Activated CD4-positive, alpha-beta memory T cell treated with anti-CD3 and anti-CD28 coated beads for 36 hours (primary cell): ENCODE measurements around the gene PPP2R2D. TPM values are rescaled to one million over a fixed set of nuclear protein-coding genes. Genes with fewer than 3 reads are reported as not detected.

ENCODE experiments used
- CTCF ChIA-PET: fragments of 350-600 bp; sonication (Branson Sonifier 250); formaldehyde crosslinking; loops from one replicate; lab custom pipeline; 2021; ENCODE audit warnings: antibody characterized with exemption, inconsistent platforms; lab: Charles Lee
- POLR2A ChIA-PET: fragments of 350-600 bp; sonication (Branson Sonifier 250); formaldehyde crosslinking; loops from one replicate; lab custom pipeline; 2021; ENCODE audit warnings: antibody characterized with exemption; lab: Charles Lee
- DNase-seq: peaks from one replicate; pipeline ENCODE4 v3.0.0-alpha.2; 2020
- H3K27ac Mint-ChIP-seq: one replicate; pipeline ENCODE4 v1.8.0; 2021; ENCODE audit warnings: mixed read lengths
- H3K27me3 Mint-ChIP-seq: one replicate; pipeline ENCODE4 v1.8.0; 2021; ENCODE audit warnings: mixed read lengths
- H3K36me3 Mint-ChIP-seq: one replicate; pipeline ENCODE4 v1.8.0; 2021; ENCODE audit warnings: mixed read lengths
- H3K4me1 Mint-ChIP-seq: one replicate; pipeline ENCODE4 v1.8.0; 2021; ENCODE audit warnings: low read depth, mixed read lengths
- H3K4me3 Mint-ChIP-seq: one replicate; pipeline ENCODE4 v1.8.0; 2021; ENCODE audit warnings: mild to moderate bottlenecking, mixed read lengths
- H3K9me3 Mint-ChIP-seq: one replicate; pipeline ENCODE4 v1.8.0; 2021; ENCODE audit warnings: mixed read lengths
- intact Hi-C: fragments of 100-400 bp; cut with micrococcal nuclease; formaldehyde crosslinking; loops from one replicate; pipeline ENCODE4 v1.15.1; 2023
- total RNA-seq, 2 experiments: library from RNA; stranded (reverse); gene quantifications; one replicate each; pipeline ENCODE4 v1.2.3, GENCODE V29; 2021

The PPP2R2D gene
- total RNA-seq, 2 experiments from 2014 or later = 31.9 to 32.3 TPM

DNA sequence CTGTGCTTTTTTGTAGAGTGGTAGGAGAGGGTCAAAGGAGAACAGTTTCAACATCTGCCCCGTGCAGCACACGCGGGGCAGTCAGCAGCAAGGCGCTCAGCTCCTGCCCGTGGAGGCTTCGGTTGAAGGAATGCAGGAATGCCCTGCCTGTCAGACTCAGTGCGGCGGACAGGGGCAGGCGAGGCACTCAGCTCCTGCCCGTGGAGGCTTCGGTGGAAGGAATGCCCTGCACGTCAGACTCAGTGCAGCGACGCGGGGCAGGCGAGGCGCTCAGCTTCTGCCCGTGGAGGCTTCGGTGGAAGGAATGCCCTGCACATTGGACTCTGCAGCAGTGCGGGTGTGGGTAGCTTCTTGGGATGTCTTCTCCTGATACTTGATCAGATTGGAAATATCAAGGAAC lies 37.0 kb downstream of the PPP2R2D start:
- CTCF ChIA-PET = no interaction called here
- POLR2A ChIA-PET = no interaction called here
- intact Hi-C loops = no loop called here
- Mint-ChIP-seq H3K4me3 (no peak overlapping the region), H3K4me1 (peaks cover 14% of the 10 kb centered on the region), H3K27me3 (no peaks in the 10 kb centered on the region), H3K9me3 (no peaks in the 10 kb centered on the region), H3K36me3 (peaks cover 35% of the 10 kb centered on the region), H3K27ac (no peak overlapping the region)
- no peak for DNase-seq

DNA sequence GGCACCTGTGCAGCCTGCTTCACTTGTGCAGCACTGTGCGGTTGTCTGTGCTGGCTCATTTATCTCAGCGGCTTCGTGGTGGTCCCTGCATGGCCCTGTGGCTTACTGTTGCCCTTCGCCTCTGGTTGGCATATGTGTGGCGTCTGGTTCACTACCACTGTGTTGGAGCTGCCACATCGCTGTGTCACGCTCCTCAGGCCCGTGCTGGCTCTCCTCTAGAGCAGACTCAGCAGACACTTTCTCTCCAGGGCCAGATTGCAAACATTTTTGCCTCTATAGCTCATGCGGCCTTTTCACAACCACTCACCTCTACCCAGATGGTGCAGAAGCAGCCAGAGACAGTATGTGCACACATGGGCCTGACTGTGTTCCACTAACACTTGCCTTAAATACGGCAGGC lies 37.9 kb downstream of the PPP2R2D start:
- intact Hi-C loops = no loop called here
- Mint-ChIP-seq H3K9me3 (no peaks in the 10 kb centered on the region), H3K27ac (no peak overlapping the region), H3K27me3 (no peaks in the 10 kb centered on the region), H3K4me3 (no peak overlapping the region), H3K4me1 (peaks cover 13% of the 10 kb centered on the region), H3K36me3 (peaks cover 37% of the 10 kb centered on the region)
- ChIA-PET POLR2A (no interaction called here), CTCF (no interaction called here)
- no peak for DNase-seq

DNA sequence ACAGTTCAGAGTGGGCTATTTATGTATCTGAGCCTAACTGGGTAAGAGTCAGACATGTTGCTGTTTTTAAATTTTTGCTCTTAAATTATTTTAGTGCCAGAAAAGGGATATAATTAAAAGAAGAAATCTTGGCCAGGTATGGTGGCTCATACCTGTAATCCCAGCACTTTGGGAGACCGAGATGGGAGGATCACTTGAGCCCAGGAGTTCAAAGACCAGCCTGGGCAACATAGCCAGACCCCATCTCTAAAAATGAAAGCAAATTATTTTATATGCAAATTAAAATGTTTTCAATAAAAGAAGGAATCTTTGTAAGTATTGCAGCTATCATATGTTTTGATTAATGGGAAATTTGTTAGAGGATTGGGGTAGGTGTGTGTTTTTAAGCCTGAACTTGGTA lies 41.6 kb downstream of the PPP2R2D start:
- Mint-ChIP-seq H3K36me3 (peaks cover 47% of the 10 kb centered on the region), H3K4me3 (no peak overlapping the region), H3K27me3 (no peaks in the 10 kb centered on the region), H3K4me1 (no peaks in the 10 kb centered on the region), H3K9me3 (no peaks in the 10 kb centered on the region), H3K27ac (no peak overlapping the region)
- intact Hi-C loops = no loop called here
- DNase-seq = no peak
- ChIA-PET POLR2A (no interaction called here), CTCF (interaction anchor here (0.8 to 4.0 kb wide), 3 partner anchors 55 to 81 kb away, joined by 4 to 31 read pairs (median 7); no protein-coding TSS in a partner anchor)

DNA sequence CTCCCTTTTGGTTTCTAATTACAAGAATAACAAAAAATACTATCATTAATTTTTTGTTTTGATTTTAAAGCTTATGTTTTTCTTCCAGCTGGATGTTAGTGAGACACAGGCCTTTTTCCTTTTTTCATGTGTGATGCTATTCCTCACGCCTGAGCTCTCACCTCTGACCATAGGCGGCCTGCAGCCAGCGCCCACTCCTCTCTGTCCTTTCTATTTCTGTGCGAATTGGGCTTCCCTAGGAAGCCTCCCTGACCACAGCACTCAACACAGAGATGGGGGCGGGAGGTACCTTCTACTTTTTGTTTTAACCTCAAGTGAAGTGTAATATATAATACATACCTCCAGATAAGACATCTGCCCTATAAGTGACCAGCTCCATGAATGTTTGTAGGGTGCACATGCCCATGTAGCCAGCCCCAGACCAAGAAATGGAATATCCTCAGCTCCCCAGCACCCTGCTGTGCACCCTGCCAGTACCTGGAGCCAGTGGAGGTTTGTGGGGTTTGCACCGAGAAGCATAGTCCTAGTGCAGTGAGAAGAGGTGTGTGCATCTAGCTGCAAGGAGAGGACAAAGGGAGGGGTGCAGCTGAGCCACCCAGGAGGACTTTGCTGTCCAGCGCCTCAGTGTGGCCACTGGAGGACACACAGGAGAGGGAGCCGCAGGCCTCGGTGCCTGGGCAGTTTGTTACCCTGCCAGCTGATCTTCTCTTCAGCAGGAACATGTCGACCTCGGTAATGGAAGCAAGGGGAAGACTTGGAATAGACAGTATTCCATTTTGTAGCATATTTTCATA lies 42.4 kb downstream of the PPP2R2D start:
- CTCF ChIA-PET = interaction anchor here (0.8 to 4.0 kb wide), 5 partner anchors 34 to 80 kb away, joined by 3 to 31 read pairs (median 4); no protein-coding TSS in a partner anchor

DNA sequence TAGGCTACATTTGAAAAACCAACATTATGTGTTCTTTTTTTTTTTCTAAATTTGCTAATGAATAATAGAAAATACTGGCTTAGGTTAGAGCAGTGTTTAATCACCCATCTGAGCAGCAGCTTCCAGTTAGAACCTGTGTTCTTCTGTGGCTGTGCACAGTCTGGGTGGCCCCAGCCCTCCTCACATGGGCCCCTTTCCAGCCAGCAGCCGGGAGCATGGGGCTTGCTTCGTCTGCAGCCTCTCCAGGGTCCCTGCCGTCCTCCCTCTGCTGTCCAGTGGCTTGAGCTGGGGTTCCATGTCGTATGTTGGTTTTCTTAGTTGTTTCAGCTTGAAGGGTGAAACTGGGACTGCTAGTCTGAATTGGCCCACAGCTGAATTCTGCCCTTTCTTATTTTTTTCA lies 43.6 kb downstream of the PPP2R2D start:
- no peak overlapping the region for H3K4me3 Mint-ChIP-seq
- H3K4me1 Mint-ChIP-seq = no peaks in the 10 kb centered on the region
- H3K27ac Mint-ChIP-seq = no peak overlapping the region
- ChIA-PET CTCF (interaction anchor here (1.1 to 4.0 kb wide), 3 partner anchors 35 to 59 kb away, joined by 3 to 31 read pairs (median 6); no protein-coding TSS in a partner anchor), POLR2A (no interaction called here)
- DNase-seq = no peak
- H3K9me3 Mint-ChIP-seq = no peaks in the 10 kb centered on the region
- no peaks in the 10 kb centered on the region for H3K27me3 Mint-ChIP-seq
- peaks cover 53% of the 10 kb centered on the region for H3K36me3 Mint-ChIP-seq
- intact Hi-C loops = no loop called here

More for the DNA sequence above, 42.4 kb downstream of the PPP2R2D start:
- intact Hi-C loops = loop anchor here (1.0 kb wide), 1 partner anchor 58 kb away; no protein-coding TSS in a partner anchor
- H3K27me3 Mint-ChIP-seq = no peaks in the 10 kb centered on the region
- DNase-seq = peak; percentile 40
- POLR2A ChIA-PET = no interaction called here
- H3K9me3 Mint-ChIP-seq = no peaks in the 10 kb centered on the region
- no peaks in the 10 kb centered on the region for H3K4me1 Mint-ChIP-seq
- no peak overlapping the region for H3K27ac Mint-ChIP-seq
- no peak overlapping the region for H3K4me3 Mint-ChIP-seq
- H3K36me3 Mint-ChIP-seq = peaks cover 50% of the 10 kb centered on the region

DNA sequence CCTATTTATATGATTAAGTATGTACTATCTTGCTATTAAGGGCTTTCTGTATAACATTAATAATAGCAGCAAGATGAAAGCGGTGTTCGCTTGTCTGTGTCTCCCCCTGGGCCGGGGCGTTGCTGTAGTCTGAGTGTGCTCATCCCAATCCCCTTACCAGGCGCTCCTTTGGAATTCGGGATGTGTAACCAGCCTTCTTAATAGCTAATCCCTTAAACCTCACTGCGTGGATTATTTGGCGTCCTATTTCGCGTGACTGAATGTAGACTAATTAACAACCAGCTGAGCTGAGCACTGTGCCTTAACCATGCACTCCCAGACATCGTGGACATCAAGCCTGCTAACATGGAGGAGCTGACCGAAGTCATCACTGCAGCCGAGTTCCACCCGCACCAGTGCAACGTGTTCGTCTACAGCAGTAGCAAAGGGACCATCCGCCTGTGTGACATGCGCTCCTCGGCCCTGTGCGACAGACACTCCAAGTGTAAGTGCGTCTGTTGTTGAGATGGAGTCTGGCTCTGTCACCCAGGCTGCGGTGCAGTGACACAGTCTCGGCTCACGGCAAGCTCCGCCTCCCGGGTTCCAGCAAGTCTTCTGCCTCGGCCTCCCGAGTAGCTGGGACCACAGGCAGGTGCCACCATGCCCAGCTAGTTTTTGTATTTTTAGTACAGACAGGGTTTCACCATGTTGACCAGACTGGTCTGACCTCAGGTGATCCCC lies 44.3 kb downstream of the PPP2R2D start:
- ChIA-PET POLR2A (no interaction called here), CTCF (interaction anchor here (1.3 to 4.0 kb wide), 3 partner anchors 41 to 77 kb away, joined by 3 to 31 read pairs (median 6); no protein-coding TSS in a partner anchor)
- no peaks in the 10 kb centered on the region for H3K27me3 Mint-ChIP-seq
- H3K27ac Mint-ChIP-seq = no peak overlapping the region
- peaks cover 48% of the 10 kb centered on the region for H3K36me3 Mint-ChIP-seq
- no peaks in the 10 kb centered on the region for H3K9me3 Mint-ChIP-seq
- no peak for DNase-seq
- intact Hi-C loops = no loop called here
- no peak overlapping the region for H3K4me3 Mint-ChIP-seq
- no peaks in the 10 kb centered on the region for H3K4me1 Mint-ChIP-seq

DNA sequence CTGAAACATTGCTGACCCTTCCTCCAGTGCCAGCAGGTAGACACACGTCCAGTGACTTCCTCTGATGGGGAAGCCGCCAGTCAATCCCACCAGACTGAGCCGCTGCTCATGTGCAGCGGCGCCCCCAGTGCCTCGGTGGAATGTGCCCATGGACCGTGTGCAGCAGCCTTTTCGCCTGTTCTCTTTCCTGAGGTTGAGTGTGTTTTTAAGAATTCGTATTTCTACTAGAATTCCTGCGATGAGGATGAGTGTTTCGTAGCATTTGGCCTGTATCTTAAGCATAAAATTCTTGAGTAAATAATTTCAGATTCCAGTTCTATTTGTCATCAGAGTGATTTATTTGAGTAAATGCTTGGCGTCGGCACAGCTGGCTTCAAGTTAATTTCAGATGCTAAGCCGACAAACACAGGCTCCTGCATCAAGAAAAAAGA lies 45.5 kb downstream of the PPP2R2D start:
- no peaks in the 10 kb centered on the region for H3K27me3 Mint-ChIP-seq
- DNase-seq = no peak
- ChIA-PET CTCF (interaction anchor here (1.3 to 4.0 kb wide), 2 partner anchors 13 to 61 kb away, joined by 3 to 31 read pairs; no protein-coding TSS in a partner anchor), POLR2A (no interaction called here)
- no peak overlapping the region for H3K27ac Mint-ChIP-seq
- H3K4me3 Mint-ChIP-seq = no peak overlapping the region
- intact Hi-C loops = no loop called here
- H3K4me1 Mint-ChIP-seq = no peaks in the 10 kb centered on the region
- H3K9me3 Mint-ChIP-seq = no peaks in the 10 kb centered on the region
- peaks cover 42% of the 10 kb centered on the region for H3K36me3 Mint-ChIP-seq

DNA sequence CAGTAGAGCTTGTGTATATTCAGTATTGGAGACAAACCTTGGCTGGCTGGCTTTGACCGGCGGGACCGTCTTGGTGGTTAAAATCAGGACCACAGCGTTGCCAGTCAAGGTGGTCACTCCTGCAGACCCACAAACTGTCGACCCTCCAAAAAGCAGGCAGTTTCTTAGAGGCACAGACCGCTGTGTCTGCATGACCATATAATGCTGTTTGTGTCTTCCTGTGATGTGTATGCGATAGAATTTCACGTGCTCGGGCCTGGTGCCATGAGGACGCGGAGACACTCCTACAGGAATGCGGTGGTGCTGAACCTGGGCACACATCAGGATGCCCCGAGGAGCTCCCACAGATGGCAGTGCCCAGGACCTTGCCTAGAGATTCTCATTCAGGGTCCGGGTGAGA lies 46.1 kb downstream of the PPP2R2D start:
- Mint-ChIP-seq H3K27ac (no peak overlapping the region), H3K4me1 (no peaks in the 10 kb centered on the region), H3K4me3 (no peak overlapping the region), H3K36me3 (peaks cover 40% of the 10 kb centered on the region), H3K27me3 (no peaks in the 10 kb centered on the region), H3K9me3 (no peaks in the 10 kb centered on the region)
- intact Hi-C loops = no loop called here
- ChIA-PET CTCF (interaction anchor here (1.3 kb wide), 1 partner anchor 14 kb away, joined by 3 read pairs; no protein-coding TSS in a partner anchor), POLR2A (no interaction called here)
- no peak for DNase-seq

DNA sequence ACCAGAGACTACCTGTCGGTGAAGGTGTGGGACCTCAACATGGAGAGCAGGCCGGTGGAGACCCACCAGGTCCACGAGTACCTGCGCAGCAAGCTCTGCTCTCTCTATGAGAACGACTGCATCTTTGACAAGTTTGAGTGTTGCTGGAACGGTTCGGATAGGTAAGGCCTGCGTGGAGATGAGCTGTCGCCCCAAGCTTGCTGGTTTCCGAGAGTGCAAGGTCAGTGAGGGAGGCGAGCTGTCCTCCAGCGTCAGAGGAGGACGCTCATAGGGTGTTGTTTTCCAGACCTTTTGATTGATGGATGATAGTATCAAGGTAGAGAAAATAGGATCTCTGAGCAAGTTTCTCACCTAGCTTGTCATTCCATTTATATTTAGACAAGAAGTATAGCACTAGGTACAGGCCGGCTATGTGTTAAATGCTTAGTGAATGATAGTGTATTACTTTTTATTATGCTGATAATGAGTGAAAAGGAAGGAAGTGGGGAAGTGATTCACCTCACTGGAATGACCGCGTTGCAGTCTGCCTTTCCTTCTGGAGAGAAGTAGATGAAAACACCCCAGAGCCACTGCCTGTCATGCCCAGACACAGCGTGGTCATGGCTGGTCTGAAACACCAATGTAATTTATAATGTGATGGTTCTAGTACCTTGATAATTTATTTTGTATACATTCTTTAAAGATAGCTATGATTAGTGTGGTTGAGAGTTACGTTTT lies 47.0 kb downstream of the PPP2R2D start:
- intact Hi-C loops = no loop called here
- no peaks in the 10 kb centered on the region for H3K27me3 Mint-ChIP-seq
- no peak for DNase-seq
- no peaks in the 10 kb centered on the region for H3K4me1 Mint-ChIP-seq
- H3K9me3 Mint-ChIP-seq = no peaks in the 10 kb centered on the region
- H3K36me3 Mint-ChIP-seq = peaks cover 40% of the 10 kb centered on the region
- ChIA-PET POLR2A (interaction anchor here (0.5 kb wide), 1 partner anchor 17 kb away, joined by 4 read pairs; no protein-coding TSS in a partner anchor), CTCF (interaction anchor here (0.6 to 1.6 kb wide), 6 partner anchors 9 to 61 kb away, joined by 3 to 5 read pairs (median 3); no protein-coding TSS in a partner anchor)
- no peak overlapping the region for H3K4me3 Mint-ChIP-seq
- H3K27ac Mint-ChIP-seq = no peak overlapping the region

DNA sequence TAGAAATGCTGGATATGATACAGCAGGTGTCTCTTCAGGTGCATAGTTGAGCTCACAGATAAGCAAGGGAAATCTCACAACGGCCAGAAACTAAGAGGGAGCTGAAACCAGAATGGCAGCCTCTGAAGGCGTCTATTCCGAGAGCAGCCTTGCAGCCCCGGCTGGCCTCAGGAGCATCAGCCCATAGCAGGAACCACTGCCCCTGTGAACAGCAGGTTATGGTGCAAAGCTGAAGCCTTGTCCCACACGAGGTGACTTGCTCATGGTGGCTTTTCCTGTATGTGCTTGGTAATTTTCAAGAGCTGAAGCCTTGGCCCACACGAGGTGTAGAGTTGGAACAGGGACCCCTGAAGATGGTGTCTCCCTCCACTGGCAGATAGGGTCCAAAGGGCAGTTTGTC lies 47.7 kb downstream of the PPP2R2D start:
- no peak for DNase-seq
- intact Hi-C loops = no loop called here
- Mint-ChIP-seq H3K27me3 (no peaks in the 10 kb centered on the region), H3K27ac (no peak overlapping the region), H3K4me3 (no peak overlapping the region), H3K9me3 (no peaks in the 10 kb centered on the region), H3K4me1 (no peaks in the 10 kb centered on the region), H3K36me3 (peaks cover 40% of the 10 kb centered on the region)
- ChIA-PET POLR2A (no interaction called here), CTCF (interaction anchor here (0.6 to 1.6 kb wide), 4 partner anchors 8 to 62 kb away, joined by 3 to 5 read pairs (median 4); no protein-coding TSS in a partner anchor)

DNA sequence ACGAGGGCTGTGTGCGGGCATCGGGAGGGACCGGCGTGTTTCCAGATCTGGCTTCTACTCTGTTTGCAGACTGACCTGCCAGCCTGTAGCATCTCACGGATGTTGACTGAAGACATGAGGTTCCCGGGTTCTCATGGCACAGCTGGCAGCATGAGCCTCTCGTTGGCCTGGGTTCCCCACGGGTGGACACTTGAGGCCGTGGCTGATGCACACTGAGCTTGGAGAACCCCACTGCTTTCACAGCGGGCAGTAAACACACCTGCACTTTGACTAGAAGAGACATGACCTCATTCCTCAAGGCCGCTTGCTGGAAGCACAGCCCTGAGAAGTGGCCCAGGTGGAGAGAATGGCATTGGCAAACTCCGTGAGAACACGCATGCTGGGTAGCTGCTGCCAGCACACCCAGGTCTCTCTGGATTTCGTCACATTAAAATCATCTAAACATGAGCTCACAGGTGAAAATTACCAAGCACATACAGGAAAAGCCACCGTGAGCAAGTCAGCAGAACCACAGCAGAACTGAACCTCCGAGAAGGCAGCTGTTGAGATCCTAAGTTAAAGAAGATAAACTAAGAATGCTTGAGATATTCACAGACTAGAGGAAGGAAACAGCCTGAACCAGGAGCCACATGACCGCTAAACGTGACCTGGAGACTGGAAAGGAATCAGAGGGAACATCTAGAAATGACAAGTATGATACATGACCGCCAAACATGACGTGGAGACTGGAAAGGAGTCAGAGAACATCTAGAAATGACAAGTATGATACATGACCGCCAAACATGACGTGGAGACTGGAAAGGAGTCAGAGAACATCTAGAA lies 48.4 kb downstream of the PPP2R2D start:
- Mint-ChIP-seq H3K4me3 (no peak overlapping the region), H3K36me3 (peaks cover 33% of the 10 kb centered on the region), H3K27ac (no peak overlapping the region), H3K27me3 (no peaks in the 10 kb centered on the region), H3K9me3 (no peaks in the 10 kb centered on the region), H3K4me1 (no peaks in the 10 kb centered on the region)
- POLR2A ChIA-PET = no interaction called here
- intact Hi-C loops = no loop called here
- CTCF ChIA-PET = interaction anchor here (1.1 to 1.6 kb wide), 2 partner anchors 52 to 63 kb away, joined by 3 to 5 read pairs; no protein-coding TSS in a partner anchor
- no peak for DNase-seq
